Heart left ventricle (tissue), 16 donors: ENCODE measurements around the gene RNF167. TPM values are rescaled to one million over a fixed set of nuclear protein-coding genes. Genes with fewer than 3 reads are reported as not detected.

ENCODE experiments used
- ATAC-seq, 4 donors: fragments of 200-7000 bp; cut with Tn5 transposase; one replicate each; pipeline ENCODE4 v1.9.1; 2020 to 2022; ENCODE audit warnings: moderate library complexity in 4 of 4, mild to moderate bottlenecking in 3 of 4, moderate number of reproducible peaks in 1 of 4
- DNase-seq, 5 donors: peaks; one replicate each; pipeline ENCODE4 v3.0.0-alpha.2; 2020
- H3K27ac ChIP-seq, 12 donors: fragments of 200-600 bp; sonication (generic) in 4 of 12; one replicate each; pipeline versions ENCODE4 v1.5.0 to v1.8.0; 2016 to 2022; ENCODE audit warnings: mild to moderate bottlenecking in 2 of 12
- H3K27me3 ChIP-seq, 9 donors: fragments of 200-600 bp; sonication (generic) in 2 of 9; one replicate each; pipeline versions ENCODE4 v1.5.1 to v1.8.0; 2016 to 2022; ENCODE audit warnings: mild to moderate bottlenecking in 3 of 9
- H3K36me3 ChIP-seq, 9 donors: fragments of 200-600 bp; sonication (generic) in 2 of 9; one replicate each; pipeline versions ENCODE4 v1.5.0 to v1.8.0; 2018 to 2022; ENCODE audit warnings: mild to moderate bottlenecking in 2 of 9
- H3K4me1 ChIP-seq, 12 donors: fragments of 200-600 bp; sonication (generic) in 4 of 12; one replicate each; pipeline versions ENCODE4 v1.5.0 to v1.8.0; 2016 to 2022; ENCODE audit warnings: mild to moderate bottlenecking in 3 of 12
- H3K4me3 ChIP-seq, 12 donors: fragments of 200-600 bp; sonication (generic) in 4 of 12; one replicate each; pipeline versions ENCODE4 v1.5.0 to v1.8.0; 2017 to 2022; ENCODE audit warnings: mild to moderate bottlenecking in 9 of 12, moderate library complexity in 4 of 12
- H3K9me3 ChIP-seq, 12 donors: fragments of 200-600 bp; sonication (generic) in 4 of 12; one replicate each; pipeline versions ENCODE4 v1.5.0 to v1.8.0; 2016 to 2022; ENCODE audit warnings: mild to moderate bottlenecking in 1 of 12
- POLR2A ChIP-seq, 2 donors: fragments of 450-650 bp; IDR thresholded peaks; one replicate each; pipeline ENCODE4 v1.6.1; 2017; ENCODE audit warnings: antibody characterized with exemption in 2 of 2, mild to moderate bottlenecking in 2 of 2, moderate library complexity in 2 of 2
- WGBS, 4 donors: extraction: QIAGEN DNeasy Blood & Tissue Kit in 2 of 4; methylation state at CpG; one replicate each; pipeline versions ENCODE4 v1.1.5 to v1.1.7; 2013 to 2018; 5-methylcytosine and 5-hydroxymethylcytosine counted together
- intact Hi-C, 10 donors: fragments of 100-400 bp; cut with DNase I; formaldehyde crosslinking; loops; one replicate each; pipeline versions ENCODE4 v1.11.1 to v1.14.2; 2022
- polyA plus RNA-seq, 2 donors: library from polyadenylated mRNA; stranded (reverse); fragments of 200-250 nt; gene quantifications; one replicate each; pipeline ENCODE4 v1.2.3, GENCODE V29; 2013
- total RNA-seq, 9 donors: library from RNA; depleted of rRNA in 2 of 9; stranded (reverse); fragments of >200 nt in 2 of 9; fragmentation: NEBNext Ultra II Directional in 3 of 9; extraction: Animal tissue kit (Norgen Biotek cat#: 25700) in 3 of 9; gene quantifications; one replicate each; pipeline versions ENCODE4 v1.1.0 to v1.2.4, GENCODE V29; 2016 to 2023
- TF ChIP-seq, protein P1 (sequence below), 12 donors: fragments of 200-600 bp; sonication (generic) in 4 of 12; IDR thresholded peaks; one replicate each; pipeline versions ENCODE4 v1.5.0 to v1.8.0; 2018 to 2022; ENCODE audit warnings: antibody characterized with exemption in 12 of 12, mild to moderate bottlenecking in 5 of 12
- donor health status: ischemic (EF 13 %, LVEDD 7.1; RV severe dilation, severe dysfunction).
- donor health status: healthy with polysubstance abuse.
- donor health status: DM: no; HTN: yes; CAD: no.
- donor health status: DM: no; HTN: no; CAD: no.
- donor health status: ischemic (EF 25% LVEDD 6.9; RV normal size, moderate dysfunction).
- donor health status: ischemic (EF 25% LVEDD 5.7; RV mildly dilated, moderate dysfunction).
- donor health status: healthy.
- donor health status: DM: yes; HTN: yes; CAD: no.
- donor health status: ischemic (EF 35%, LVEDD 5.7; RV mildly dilated, moderate dysfunction).
- donor health status: nonischemic (EF 11% LVEDD 7.7; RV severe dilation, severe dysfunction).
- donor health status: DM: yes; HTN: yes; CAD: no.
- donor health status: PGD.
- donor health status: ischemic (EF 29% LVEDD 5.4; RV normal size, mild dysfunction).
- donor health status: nonischemic (EF 23%, LVEDD 6.1; RV moderate dilation, normal function).

Gene RNF167
- total and polyA plus RNA-seq, 11 donors: 50.7 to 152 (median 81.2) TPM

GRCh38 chr17:4949321-4950074, 9.4 kb downstream of the RNF167 start:
- H3K4me1 ChIP-seq: peaks cover 11 to 76% (median 41%) of the 10 kb centered on the region in 12 donors
- H3K27ac ChIP-seq: peak overlapping the region; percentile 96 to 100 (median 99)
- no peaks in the 10 kb centered on the region for H3K9me3 ChIP-seq
- TF ChIP-seq, protein P1, sequence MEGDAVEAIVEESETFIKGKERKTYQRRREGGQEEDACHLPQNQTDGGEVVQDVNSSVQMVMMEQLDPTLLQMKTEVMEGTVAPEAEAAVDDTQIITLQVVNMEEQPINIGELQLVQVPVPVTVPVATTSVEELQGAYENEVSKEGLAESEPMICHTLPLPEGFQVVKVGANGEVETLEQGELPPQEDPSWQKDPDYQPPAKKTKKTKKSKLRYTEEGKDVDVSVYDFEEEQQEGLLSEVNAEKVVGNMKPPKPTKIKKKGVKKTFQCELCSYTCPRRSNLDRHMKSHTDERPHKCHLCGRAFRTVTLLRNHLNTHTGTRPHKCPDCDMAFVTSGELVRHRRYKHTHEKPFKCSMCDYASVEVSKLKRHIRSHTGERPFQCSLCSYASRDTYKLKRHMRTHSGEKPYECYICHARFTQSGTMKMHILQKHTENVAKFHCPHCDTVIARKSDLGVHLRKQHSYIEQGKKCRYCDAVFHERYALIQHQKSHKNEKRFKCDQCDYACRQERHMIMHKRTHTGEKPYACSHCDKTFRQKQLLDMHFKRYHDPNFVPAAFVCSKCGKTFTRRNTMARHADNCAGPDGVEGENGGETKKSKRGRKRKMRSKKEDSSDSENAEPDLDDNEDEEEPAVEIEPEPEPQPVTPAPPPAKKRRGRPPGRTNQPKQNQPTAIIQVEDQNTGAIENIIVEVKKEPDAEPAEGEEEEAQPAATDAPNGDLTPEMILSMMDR (IDR thresholded peaks at IDR 0.05): no peak
- TF ChIP-seq POLR2A (IDR thresholded peaks at IDR 0.05): no peak
- WGBS, 4 donors: 0 to 1% (median 1%) methylated on average over 42 to 75 of the region's 75 CpGs
- intact Hi-C loops: loop anchor here in 7 of 10 donors (1.0 to 5.0 kb wide), 5 partner anchors 17 to 47 kb away; partner anchors contain the start of genes SPAG7 (in 6 of the 7), CAMTA2 (in 1 of the 7), INCA1 (in 1 of the 7) and KIF1C (in 1 of the 7)
- peaks cover 0 to 25% (median 23%) of the 10 kb centered on the region in 9 donors for H3K36me3 ChIP-seq
- H3K4me3 ChIP-seq: peak overlapping the region; percentile 42 to 100 (median 98)
- H3K27me3 ChIP-seq: no peaks in the 10 kb centered on the region
- peak; percentile 10 to 33 (median 25) for ATAC-seq
- peak; percentile 77 to 87 (median 82) for DNase-seq

DNA sequence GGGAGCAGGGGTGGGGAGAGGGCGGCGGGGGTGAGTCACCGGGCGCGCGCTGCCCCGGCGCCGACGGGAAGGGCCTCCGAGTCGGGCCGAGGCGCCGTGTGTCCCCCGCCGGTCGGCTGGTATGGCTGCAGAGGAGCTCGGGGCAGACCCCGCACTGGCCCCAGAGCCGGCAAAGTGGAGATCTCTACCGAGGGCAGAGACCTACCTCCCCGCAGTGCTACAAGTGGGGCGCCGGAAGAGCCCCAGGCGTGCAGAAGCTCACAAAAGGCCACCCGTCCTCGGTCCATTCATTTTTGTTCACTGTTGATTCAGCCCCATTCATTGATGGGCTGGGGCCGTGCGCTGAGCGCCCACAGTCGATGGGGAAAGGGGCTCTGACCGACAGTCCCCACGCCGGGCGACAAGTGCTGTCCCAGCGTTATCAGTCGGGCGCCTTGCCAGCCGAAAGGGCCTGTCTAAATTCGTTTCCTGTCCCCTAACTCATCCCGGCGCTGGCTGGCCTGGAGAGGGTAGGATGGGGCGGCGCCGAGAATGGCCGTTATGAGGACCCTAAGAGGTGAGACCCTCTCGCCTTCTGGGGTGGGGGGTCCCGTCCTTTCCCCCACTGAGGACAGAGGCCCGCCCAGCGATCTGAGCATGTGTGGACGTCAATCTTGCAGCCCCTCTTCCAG, 10.1 kb downstream of the RNF167 start:
- Histone ChIP-seq H3K4me1 (peaks cover 7 to 69% (median 34%) of the 10 kb centered on the region in 12 donors), H3K36me3 (peaks cover 0 to 21% (median 16%) of the 10 kb centered on the region in 9 donors)

DNA sequence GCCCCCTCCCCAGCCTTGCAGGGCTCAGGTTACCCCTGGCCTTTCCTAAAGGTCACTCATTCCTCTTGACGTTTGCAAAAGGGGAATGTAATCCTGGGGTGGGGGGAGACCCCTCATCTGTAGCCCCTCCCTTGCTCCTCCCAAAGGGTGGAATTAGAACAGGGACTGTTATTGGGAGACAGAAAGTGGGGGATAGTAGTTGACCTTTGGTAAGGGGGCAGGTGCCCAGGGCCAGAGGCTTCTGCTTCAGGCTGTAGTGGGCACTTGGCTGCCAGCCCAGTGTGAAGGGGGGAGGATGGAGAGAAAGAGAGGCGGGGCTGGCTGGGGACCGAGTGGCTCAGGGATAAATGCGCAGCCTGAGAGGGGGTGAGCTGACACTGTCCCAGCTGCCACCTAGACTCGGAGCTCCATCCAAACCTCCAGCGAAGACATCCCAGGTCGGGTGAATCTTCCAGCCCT, 10.7 kb downstream of the RNF167 start, which contains the start of gene ENO3:
Gene ENO3, plus strand, starts transcription at position 374 of the 459 bp plus-strand sequence. CDS start 711 bp downstream, outside the sequence.
- ATAC-seq (peak in 3 of 4 donors; percentile 2 to 19 (median 9)), DNase-seq (peak in 4 of 5 donors; percentile 61 to 77 (median 72))
- H3K27me3 ChIP-seq: no peaks in the 10 kb centered on the region
- TF ChIP-seq, protein P1 (IDR thresholded peaks at IDR 0.05): no peak
- TF ChIP-seq POLR2A (IDR thresholded peaks at IDR 0.05): no peak
- intact Hi-C loops: loop anchor here in 3 of 10 donors (1.0 to 2.0 kb wide), 3 partner anchors 16 to 18 kb away; partner anchors contain the start of gene SPAG7 (in 2 of the 3)
- peak within 1 kb of the TSS; percentile 42 to 100 (median 98) for H3K4me3 ChIP-seq
- H3K9me3 ChIP-seq: no peaks in the 10 kb centered on the region
- H3K4me1 ChIP-seq: peaks cover 2 to 63% (median 28%) of the 10 kb centered on the region in 12 donors
- WGBS, 4 donors: 32 to 41% (median 35%) methylated on average over 7 of the region's 7 CpGs
- H3K36me3 ChIP-seq: peaks cover 0 to 19% (median 11%) of the 10 kb centered on the region in 9 donors
- peak within 1 kb of the TSS; percentile 96 to 100 (median 99) for H3K27ac ChIP-seq

More for the DNA sequence above, 10.1 kb downstream of the RNF167 start:
- peak; percentile 75 to 91 (median 84) for DNase-seq
- no peaks in the 10 kb centered on the region for H3K9me3 ChIP-seq
- peak in 3 of 4 donors; percentile 10 to 52 (median 36) for ATAC-seq
- 3 to 5% (median 4%) methylated on average over 40 to 52 of the region's 52 CpGs for WGBS, 4 donors
- TF ChIP-seq, protein P1 (IDR thresholded peaks at IDR 0.05): no peak
- peak in 1 of 2 donors; percentile 3 for TF ChIP-seq POLR2A (IDR thresholded peaks at IDR 0.05)
- peak overlapping the region; percentile 96 to 100 (median 99) for H3K27ac ChIP-seq
- H3K4me3 ChIP-seq: peak overlapping the region; percentile 42 to 100 (median 98)
- H3K27me3 ChIP-seq: no peaks in the 10 kb centered on the region
- intact Hi-C loops: loop anchor here in 3 of 10 donors (1.0 to 2.0 kb wide), 3 partner anchors 17 to 19 kb away; partner anchors contain the start of gene SPAG7 (in 2 of the 3)
